Stimulated activated CD8-positive, alpha-beta memory T cell treated with anti-CD3 and anti-CD28 coated beads, Interleukin-7, amount 100 ng/mL, for 48 hours (primary cell): ENCODE measurements around the gene ZNF844.
A peak's percentile ranks its signal among the peaks of the same experiment; 100 is the strongest.
"Not testable (repeated sequence)": the region's sequence is repeated elsewhere in the genome, so short reads cannot be mapped to it uniquely, and the experiment has no call there.

Source experiments
- DNase-seq, 2 donors: peaks; one replicate each; pipeline ENCODE4 v3.0.0-alpha.2; 2020; ENCODE audit warnings: low read depth in 1 of 2; ENCODE audit errors: extremely low read depth in 1 of 2

ZNF844 gene

DNA sequence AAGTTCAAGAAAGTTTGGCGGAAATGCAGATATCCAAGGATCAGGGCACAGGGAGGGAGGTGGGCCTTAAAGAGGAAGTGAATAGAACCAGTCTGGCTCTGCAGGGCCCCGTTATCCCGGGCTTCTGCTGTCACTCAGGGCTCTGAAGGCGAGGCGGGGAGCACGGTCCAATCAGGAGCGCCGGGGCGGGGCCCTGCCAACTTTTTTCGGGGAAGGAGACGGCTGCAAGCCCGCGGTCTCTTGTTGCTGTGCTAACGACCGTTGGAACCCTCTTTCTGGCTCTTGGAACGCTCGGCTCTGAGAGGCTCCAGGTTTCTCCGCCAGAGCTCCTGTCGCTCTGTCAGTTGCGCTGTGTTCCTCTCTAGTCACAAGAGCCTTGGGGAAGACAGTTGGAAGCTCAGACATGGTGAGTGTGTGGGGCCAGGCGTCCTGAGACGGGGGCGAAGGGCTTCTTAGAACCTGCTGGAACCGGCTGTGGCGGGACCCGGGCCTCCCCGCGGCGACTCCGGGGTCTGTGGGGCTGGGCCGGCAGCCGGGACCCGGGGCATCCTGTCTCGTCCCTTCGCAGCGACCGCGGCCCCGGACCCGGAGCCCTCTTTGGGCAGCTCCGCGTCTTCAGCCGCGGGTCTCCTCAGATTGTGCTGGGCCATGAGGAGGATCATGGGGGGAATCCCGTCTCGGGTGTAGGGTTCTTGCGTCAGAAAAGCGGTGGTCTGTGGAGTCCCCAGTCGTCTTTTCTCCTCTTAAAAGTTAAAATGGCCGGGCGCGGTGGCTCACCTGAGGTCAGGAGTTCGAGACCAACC is 27.7 kb downstream of the ZNF844 start:
- peak; percentile 36 to 71 for DNase-seq

DNA sequence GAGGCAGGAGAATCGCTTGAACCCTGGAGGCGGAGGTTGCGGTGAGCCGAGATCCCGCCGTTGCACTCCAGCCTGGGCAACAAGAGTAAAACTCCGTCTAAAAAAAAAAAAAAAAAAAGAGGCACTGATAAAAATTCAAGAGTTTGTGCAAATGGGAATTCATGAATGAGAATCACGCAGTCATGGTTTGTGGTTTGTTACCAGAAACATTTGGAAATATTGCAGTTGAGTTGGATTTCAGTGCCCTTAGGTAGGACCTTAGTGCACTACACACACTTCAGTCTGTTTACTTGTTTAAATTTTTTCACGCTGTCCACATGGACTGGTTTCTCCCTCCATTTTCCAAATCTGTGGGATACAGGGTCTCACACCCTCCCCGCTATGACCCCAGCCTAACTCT is 28.4 kb downstream of the ZNF844 start:
- no peak for DNase-seq

DNA sequence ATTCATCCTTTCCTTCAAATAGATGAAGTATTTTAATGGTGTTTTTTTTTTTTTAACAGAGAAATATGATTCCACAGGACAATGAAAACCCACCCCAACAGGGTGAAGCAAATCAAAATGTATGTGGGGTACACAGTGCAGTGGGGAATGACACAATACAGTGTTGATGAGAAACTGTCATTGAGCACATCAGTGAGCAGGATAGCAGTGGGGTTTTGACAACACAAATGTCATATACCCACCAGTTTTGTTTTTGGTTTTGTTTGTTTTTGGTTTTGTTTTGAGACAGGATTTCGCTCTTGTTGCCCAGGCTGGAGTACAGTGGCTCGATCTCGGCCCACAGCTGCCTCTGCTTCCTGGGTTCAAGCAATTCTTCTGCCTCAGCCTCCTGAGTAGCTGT is 29.2 kb downstream of the ZNF844 start:
- no peak for DNase-seq

DNA sequence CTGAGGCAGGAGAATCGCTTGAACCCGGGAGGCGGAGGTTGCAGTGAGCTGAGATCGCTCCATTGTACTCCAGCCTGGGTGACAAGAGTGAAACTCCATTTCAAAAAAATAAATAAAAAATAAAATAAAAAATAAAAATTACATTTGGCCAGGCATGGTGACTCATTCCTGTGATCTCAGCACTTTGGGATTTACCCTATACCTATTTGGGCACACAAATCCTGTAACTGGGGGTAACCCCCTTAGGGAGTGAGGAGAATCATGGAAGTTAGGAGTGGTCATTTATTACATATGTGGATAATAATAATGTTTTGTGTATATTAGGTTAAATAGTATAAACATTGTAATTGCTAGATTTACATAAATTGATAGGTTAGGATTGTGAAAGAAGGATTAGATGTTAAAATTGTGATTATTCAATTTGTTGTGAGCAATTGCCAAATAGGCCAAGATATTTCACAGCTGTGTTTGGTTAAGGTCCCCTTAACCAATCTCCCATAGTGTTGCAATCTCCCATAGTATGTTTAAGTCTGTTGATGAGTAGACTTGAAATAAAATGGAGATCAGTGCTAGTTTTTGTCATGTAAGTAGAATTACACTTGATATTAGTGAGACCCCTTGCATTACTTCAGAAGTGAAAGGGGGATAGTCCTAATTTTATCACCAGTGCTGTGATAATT is 30.7 kb downstream of the ZNF844 start:
- no peak for DNase-seq

DNA sequence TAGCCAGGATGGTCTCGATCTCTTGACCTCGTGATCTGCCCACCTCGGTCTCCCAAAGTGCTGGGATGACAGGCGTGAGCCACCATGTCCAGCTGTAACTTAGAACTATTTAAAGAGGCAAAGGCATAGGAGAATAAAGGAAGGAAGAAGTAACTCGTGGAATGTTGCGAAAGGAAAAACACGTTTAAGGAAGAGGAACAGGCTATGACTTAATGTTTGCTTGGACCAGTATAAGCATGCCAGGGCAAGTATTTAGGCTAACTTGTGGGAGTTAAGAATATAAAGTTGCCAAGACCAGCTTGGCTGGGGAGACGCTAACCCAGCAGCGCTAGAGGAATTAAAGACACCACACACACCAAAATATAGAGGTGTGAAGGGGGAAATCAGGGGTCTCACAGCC is 33.5 kb downstream of the ZNF844 start:
- DNase-seq = no peak

DNA sequence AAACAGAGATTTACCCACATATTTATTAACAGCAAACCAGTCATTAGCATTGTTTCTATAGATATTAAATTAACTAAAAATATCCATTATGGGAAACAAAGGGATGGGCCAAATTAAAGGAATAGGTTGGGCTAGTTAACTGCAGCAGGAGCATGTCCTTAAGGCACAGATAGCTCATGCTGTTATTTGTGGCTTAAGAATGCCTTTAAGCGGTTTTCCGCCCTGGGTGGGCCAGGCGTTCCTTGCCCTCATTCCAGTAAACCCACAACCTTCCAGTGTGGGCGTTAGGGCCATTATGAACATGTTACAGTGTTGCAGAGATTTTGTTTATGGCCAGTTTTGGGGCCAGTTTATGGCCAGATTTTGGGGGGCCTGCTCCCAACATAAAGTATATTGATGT is 39.4 kb downstream of the ZNF844 start:
- DNase-seq = not testable (repeated sequence)

DNA sequence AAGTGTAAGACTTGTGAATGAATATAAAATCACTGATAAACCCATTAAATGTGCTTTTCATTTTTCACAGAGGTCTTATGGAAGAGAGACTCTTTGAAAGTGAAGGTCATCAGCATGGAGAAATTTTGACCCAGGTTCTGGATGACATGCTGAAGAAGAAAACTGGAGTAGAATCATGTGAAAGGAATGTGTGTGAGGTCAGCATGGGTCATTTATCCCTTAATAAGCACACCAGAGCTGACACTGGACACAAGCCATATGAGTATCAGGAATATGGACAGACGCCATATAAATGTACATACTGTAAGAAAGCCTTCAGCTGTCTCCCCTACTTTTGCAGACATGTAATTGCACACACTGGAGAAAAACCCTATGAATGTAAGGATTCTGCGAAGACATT is 46.6 kb downstream of the ZNF844 start:
- DNase-seq = no peak

DNA sequence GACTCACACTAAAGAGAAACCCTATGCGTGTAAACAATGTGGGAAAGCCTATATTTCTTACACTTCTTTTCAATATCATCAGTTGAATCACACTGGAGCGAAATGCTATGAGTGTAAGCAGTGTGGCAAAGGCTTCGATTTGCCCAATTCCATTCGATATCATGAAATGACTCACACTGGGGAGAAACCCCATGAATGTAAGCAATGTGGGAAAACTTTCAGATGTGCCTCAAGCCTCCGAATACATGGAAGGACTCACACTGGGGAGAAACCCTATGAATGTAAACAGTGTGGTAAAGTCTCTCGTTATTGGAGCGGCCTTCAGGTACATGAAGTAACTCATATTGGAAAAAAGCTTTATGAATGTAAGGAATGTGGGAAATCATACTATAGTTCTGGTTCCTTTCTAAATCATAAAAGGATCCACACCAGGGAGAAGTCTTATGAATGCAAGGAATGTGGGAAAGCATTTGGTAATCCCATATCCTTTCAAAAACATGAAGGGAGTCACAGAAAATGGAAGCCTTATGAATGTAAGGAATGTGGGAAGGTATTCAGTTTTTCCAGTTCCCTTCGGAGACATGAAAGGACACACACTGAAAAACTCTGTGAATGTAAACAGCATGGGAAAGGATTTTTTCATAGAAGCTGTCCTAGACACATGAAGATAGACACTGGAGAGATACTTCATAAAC is 47.6 kb downstream of the ZNF844 start:
- no peak for DNase-seq

DNA sequence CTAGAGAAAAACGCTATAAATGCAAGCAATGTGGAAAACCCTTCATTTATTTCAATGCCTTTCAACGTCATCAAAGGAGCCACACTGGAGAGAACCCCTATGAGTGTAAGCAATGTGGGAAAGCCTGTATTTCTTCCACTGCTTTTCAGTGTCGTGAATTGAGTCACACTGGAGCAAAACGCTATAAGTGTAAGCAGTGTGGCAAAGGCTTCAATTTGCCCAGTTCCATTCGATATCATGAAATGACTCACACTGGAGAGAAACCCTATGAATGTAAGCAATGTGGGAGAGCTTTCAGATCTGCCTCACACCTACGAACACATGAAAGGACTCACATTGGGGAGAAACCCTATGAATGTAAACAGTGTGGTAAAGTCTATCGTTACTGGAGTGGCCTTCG is 48.2 kb downstream of the ZNF844 start:
- peak in 1 of 2 donors; percentile 7 for DNase-seq

DNA sequence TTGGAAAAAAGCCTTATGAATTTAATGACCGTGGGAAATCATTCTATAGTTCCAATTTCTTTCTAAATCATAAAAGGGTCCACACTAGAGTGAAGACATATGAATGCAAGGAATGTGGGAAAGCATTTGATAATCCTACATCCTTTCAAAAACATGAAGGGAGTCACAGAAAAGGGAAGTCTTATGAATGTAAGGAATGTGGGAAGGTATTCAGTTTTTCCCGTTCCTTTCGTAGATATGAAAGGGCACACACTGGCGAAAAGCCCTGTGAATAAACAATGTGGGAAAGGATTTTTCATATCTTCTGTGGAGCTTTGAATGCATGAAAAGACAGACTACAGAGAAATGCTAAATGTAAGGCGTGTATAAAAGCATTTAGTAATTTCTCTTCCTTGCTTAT is 48.6 kb downstream of the ZNF844 start:
- DNase-seq = no peak

DNA sequence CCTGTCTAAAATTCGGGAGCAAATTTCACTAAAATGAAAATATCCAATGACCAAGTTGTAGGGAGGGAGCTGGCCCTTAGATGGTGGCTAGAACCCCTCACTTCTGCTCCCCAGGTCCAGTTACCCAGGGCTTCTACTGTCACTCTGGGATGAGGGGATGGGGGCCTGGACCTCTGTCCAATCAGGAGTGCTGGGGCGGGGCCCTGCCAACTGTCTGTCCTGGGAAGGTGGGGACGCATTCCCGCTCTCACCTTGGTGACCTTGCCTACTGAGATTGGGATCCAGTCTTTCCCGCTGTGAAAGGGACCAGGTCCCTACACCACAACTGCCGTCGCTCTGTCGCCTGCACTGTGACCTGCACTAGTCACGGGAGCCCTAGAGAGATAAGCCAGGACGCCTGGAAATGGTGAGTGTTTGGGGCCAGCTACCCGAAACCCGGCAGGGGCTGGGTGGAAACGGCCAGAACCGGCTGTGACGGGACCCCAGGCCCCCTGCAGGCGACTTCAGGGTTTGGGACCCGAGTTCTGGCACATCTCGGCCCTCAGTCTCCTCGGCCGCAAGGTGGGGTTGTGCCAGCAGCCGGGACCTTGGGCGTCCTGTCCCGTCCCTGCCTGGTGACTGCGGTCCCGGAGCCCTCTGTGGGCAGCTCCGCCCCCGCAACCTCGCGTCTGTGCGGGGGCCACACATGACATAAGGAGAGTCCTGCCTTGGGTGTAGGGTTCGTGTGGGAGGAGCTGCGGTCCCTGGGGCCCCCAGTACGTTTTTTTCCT is 52.9 kb downstream of the ZNF844 start:
- DNase-seq = no peak

DNA sequence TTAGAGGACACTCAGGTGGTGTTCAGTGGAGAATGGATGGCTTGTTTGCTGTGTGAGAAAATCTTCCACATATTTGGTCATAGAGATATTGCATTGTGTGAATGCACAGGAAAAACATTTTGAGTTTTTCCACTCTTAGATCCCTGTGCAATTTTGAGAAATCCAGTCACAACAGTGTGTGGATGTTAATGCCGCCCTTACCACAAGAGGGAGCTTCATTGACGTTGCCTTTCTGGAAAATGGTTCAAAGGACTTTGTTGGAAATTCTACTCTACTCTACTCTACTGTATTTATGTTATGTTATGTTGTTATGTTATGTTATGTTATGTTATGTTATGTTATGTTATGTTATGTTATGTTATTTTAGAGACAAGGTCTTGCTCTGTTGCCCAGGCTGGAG is 62.2 kb downstream of the ZNF844 start:
- DNase-seq = no peak
